GM21825 (cell line): ENCODE data around the gene IL31RA.
"Not testable (repeated sequence)": the region's sequence is repeated elsewhere in the genome, so short reads cannot be mapped to it uniquely, and the experiment has no call there.

Experiments
- ATAC-seq: cut with Tn5 transposase; IDR thresholded peaks from one replicate; pipeline ENCODE4 v1.9.1; 2021; ENCODE audit warnings: mild to moderate bottlenecking, moderate library complexity; ENCODE audit not compliant: unreplicated experiment

The IL31RA gene

DNA sequence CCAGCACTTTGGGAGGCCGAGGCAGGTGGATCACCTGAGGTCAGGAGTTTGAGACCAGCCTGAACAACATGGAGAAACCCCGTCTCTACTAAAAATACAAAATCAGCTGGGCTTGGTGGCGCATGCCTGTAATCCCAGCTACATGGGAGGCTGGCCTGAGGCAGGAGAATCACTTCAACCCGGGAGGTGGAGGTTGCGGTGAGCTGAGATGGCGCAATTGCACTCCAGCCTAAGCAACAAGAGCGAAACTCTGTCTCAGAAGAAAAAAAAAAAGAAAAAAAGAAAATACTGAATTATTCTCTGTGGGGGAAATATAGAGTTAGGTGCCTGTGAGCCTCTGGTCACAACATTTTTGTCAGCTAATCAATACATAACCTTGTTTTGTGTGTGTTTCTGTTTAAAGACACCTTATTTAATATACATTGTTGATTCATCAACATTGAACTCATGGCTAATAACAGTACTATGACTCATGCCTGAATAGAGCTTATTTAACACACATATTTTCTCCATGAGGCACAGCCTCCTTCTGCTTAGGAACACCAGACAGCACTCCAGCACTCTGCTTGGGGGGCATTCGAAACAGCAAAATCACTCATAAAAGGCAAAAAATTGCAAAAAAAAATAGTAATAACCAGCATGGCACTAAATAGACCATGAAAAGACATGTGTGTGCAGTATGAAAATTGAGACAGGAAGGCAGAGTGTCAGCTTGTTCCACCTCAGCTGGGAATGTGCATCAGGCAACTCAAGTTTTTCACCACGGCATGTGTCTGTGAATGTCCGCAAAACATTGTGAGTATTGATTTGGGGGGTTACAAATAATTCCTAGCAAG, at the start of gene IL31RA:
IL31RA (plus strand) TSS at position 519 of the 836 bp plus-strand sequence; CDS start at position 733, 214 bp downstream.
- ATAC-seq, result no peak

- not testable (repeated sequence) for ATAC-seq
Observed at GRCh38 chr5:55808814-55809213, 42.3 kb upstream of the IL31RA start.

DNA sequence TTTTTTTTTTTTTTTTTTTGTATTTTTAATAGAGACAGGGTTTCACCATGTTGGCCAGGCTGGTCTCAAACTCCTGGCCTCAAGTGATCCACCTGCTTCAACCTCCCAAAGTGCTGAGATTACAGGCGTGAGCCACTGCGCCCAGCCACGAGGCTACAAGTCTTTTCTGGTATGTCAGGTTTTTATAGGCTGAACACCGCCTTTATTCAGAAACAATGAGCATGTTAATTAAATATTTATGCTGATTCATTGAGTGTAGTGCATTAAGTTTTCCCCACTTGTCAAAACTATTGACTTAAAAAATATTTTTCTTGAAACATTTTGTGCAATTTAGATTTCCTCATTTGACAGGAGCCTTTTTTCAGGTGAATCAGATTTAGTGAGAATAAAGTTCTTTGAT, 35.2 kb upstream of the IL31RA start:
- not testable (repeated sequence) for ATAC-seq

GRCh38 chr5:55816342-55816741, 34.8 kb upstream of the IL31RA start:
- ATAC-seq, result no peak

- no peak for ATAC-seq
Observed at GRCh38 chr5:55817030-55817429, 34.1 kb upstream of the IL31RA start.

DNA sequence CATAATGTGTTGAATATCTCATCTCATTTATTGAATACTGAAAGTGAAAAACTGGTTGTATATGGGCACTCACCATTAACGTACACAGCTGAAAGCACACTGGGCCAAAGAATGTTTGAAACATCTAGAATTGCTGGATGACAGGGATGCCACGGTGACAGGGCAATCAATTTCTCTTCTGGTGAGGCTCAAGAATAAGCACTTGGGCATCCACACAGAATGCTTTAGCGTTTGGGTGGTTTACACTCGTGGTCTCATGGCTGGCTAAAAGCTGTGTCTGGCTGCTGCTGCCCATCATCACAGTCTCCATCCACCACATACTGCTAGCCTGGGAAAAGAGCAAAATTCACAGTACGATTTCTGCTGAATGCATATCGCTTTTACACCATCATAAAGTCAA, 30.7 kb upstream of the IL31RA start:
- no peak for ATAC-seq

DNA sequence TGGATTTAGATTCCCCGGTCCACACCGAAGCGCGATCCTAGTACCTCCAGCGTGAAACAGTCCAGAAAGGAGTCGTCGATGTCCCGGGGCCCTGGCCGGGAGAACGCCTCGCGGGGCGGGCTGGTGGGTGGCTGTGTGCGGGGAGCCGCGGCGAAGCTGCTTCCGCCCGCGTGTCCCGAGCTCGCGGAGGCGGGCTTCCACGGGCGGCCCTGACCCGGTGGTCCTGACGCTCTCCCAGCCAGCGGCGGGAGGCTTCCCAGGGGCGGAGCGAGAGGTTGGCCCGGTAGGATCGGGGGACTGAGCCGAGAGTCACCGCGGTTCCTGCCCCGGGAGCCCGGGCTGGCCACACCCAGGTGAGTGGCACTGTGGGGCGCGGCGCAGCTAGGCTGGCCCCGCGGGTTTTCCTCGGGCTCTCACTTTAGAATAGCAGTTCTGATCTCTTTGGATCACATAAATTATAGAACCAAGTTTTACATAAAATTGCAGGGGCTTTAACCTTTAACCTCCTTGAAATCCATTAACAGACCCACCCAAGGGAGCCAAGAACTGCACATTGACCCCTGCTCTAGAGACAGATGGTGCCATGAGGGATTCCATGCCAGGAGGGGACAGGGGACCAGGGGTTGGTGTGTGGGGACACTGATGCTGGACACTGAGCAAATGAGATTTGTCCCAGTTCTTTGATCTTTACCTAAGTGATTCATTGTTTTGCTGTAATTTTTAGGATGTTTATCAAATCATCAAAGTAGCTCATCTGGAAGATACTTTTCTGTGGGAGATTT, 29.2 kb upstream of the IL31RA start:
- ATAC-seq, result no peak

- ATAC-seq, result no peak
Observed at GRCh38 chr5:55823151-55823796, 27.9 kb upstream of the IL31RA start.

DNA sequence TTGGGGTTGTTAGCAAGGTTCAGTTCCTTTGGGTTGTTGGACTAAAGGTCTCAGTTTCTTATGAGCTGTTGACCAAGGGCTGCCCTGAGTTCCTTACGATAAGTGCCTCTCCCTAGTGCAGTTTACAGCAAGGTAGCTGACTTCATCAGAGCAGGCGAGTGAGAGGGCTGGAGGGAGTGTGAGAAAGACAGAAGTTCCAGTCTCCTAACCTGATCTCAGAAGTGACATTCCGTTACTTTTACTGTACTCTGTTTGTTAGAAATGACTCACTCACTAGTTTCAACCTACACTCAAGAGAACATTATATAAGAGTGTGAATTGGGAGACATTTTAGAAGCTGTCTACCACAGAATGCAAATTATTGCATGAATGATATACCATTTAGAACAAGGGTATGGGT, 21.2 kb upstream of the IL31RA start:
- ATAC-seq, result no peak

- ATAC-seq, result no peak
Observed at GRCh38 chr5:55832446-55832845, 18.7 kb upstream of the IL31RA start.

DNA sequence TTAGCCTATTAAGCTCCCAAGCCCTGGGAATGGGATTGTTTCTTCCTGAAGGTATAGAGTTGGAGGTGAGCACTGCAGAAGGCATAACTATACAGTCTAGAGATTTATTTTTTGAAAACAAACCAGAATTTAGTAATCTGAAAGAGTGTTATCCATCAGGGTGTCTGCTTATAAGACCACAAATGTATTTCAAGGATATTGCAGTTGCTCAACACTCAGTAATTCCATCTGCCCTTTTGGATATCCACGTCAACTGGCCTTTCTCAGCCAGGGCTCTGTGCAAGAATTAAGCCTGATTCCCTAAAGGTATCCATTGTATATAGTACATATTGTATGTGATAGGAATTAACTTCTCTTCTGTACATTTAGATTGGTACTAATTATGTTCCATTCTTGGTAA, 15.0 kb upstream of the IL31RA start:
- ATAC-seq, result no peak

- no peak for ATAC-seq
Observed at GRCh38 chr5:55841976-55842375, 9.2 kb upstream of the IL31RA start.

- no peak for ATAC-seq
Observed at GRCh38 chr5:55847837-55848236, 3.3 kb upstream of the IL31RA start.

- no peak for ATAC-seq
Observed at GRCh38 chr5:55848783-55849182, 2.4 kb upstream of the IL31RA start.

- ATAC-seq, result no peak
Observed at GRCh38 chr5:55851675-55851979, 470 bp downstream of the IL31RA start.

GRCh38 chr5:55852503-55852902, 1.3 kb downstream of the IL31RA start:
- ATAC-seq, result no peak

DNA sequence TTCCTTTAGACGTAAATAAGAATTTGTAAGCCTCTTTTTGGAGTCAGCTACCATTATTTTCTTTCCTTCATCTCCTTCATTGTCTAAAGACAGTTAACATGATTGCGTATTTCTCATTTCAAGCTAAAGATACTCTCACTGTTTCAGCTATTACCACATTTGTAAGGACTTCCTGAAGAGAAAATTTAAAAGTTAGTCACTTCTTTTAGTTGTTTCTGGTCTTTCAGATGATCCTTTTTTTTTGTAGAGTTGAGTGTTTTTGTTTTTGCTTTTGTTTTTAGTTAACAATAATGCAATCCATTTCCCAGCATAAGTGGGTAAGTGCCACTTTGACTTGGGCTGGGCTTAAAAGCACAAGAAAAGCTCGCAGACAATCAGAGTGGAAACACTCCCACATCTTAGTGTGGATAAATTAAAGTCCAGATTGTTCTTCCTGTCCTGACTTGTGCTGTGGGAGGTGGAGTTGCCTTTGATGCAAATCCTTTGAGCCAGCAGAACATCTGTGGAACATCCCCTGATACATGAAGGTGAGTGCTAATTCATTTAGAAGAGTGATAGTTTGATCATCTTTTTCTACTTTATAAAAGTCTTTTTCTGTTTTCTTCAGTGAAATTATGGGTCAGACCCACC, 2.0 kb downstream of the IL31RA start:
- no peak for ATAC-seq

- ATAC-seq, result no peak
Observed at GRCh38 chr5:55853818-55854217, 2.7 kb downstream of the IL31RA start.

GRCh38 chr5:55855509-55855908, 4.4 kb downstream of the IL31RA start:
- no peak for ATAC-seq

DNA sequence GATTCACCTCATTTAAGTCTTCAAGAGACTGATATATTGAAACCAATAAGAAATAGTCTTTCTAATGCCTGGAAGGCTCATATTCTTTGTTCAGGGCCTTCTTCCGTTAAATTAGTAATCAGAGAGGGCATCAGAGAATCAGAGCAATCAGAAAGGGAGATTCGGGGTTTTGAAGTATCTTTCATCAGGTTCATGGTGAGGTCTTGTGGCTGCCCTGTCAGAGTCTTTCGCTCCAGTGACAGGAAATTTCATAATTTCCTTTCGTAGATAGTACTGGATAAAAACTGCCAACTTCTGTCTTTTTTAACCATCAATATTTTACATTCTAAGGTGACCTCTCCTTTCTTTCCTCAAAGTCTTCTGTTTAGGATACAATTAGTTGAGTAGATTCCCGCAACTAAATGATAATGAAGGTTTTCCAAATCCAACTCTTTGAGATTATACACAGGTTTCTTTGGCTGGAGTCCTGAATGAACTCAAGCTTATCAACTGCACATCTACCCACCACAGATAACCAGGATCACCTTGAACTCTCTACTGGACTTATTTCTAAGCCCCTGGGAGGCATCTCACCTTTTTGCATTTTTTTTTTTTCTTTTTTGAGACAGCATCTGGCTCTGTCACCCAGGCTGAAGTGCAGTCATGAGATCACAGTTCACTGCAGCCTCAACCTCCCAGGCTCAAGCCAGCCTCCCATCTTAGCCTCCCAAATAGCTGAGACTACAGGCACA, 5.5 kb downstream of the IL31RA start:
- no peak for ATAC-seq

- ATAC-seq, result no peak
Observed at GRCh38 chr5:55857247-55857640, 6.1 kb downstream of the IL31RA start.
